ENCODE results near the gene ZNF618. TPM values are rescaled to one million over a fixed set of nuclear protein-coding genes. Genes with fewer than 3 reads are reported as not detected.

Gene ZNF618
- polyA plus RNA-seq, 1 donor (not counting 4 experiments of a cell fraction or from before 2014, with no cell fraction given), result 2.5 TPM

DNA sequence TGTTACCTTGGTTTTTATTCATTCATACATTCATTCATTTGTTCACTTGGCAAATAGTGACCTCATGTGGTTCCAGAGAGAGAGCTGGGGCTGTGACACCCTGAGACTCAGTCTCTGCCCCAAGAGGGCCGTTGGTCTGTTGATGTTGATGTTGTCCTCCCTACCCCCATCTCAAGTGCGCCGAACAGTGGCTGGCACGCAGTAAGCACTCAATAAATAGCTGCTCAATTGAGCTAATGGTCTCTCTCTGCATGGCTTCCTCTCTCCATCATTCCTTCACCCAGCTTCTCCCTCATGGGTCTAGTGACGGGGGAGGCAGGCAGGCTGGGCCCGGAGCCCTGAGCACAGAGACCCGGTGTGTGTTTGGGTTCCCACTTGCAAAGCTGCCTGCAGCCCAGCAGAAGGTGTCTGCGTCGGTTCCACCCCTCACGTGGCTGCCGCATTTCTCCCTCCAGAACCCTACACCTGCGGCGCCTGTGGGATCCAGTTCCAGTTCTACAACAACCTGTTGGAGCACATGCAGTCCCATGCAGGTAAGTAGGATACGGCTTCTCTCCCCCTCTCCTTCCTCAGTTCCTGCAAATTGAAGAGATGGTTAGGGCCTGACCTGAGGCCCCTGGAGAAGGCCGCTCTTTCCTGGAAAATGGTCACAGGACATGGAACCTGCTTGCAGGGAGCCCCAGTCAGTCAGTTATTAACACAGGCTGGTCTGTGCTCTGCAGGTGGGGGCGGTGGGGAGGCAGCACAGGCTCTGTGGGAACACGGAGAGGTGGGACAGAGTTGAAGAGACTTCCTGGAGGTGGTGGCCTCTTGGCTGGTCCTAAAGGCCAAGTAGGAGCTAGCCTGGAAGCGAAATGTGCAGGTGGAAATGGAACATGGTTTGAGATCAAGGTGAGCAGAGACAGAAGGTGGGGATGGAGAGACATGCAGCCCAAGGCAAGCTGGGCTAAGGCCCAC lies 160.0 kb downstream of the ZNF618 start:
- H3K79me2 ChIP-seq (ENCODE audit: control insufficient read depth, insufficient read depth, low read length), result no peaks in the 10 kb centered on the region
- H3K9ac ChIP-seq (ENCODE audit: control insufficient read depth, extremely low read depth, insufficient read depth, low read length), result no peak overlapping the region
- no peak overlapping the region for H2AFZ ChIP-seq (ENCODE audit: control insufficient read depth, low read length)
- no peak overlapping the region for H3K4me2 ChIP-seq (ENCODE audit: control insufficient read depth, extremely low read depth, insufficient read depth, low read depth, low read length)
- peaks cover 0 to 9% of the 10 kb centered on the region in 2 experiments for H3K36me3 ChIP-seq (ENCODE audit: control insufficient read depth in 2 of 2, extremely low read depth in 1 of 2, insufficient read depth in 2 of 2, low read length in 2 of 2)
- no peaks in the 10 kb centered on the region for H3K4me1 ChIP-seq (ENCODE audit: control insufficient read depth, extremely low read depth, insufficient read depth, low read length)
- FAIRE-seq (no peak), DNase-seq (ENCODE audit: low read depth, low spot score) (no peak)
- no peaks in the 10 kb centered on the region for H3K9me3 ChIP-seq (ENCODE audit: control insufficient read depth, low read depth, low read length)
- TF ChIP-seq, protein P1, sequence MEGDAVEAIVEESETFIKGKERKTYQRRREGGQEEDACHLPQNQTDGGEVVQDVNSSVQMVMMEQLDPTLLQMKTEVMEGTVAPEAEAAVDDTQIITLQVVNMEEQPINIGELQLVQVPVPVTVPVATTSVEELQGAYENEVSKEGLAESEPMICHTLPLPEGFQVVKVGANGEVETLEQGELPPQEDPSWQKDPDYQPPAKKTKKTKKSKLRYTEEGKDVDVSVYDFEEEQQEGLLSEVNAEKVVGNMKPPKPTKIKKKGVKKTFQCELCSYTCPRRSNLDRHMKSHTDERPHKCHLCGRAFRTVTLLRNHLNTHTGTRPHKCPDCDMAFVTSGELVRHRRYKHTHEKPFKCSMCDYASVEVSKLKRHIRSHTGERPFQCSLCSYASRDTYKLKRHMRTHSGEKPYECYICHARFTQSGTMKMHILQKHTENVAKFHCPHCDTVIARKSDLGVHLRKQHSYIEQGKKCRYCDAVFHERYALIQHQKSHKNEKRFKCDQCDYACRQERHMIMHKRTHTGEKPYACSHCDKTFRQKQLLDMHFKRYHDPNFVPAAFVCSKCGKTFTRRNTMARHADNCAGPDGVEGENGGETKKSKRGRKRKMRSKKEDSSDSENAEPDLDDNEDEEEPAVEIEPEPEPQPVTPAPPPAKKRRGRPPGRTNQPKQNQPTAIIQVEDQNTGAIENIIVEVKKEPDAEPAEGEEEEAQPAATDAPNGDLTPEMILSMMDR (optimal IDR thresholded peaks at IDR 0.05 in 1 of 3, IDR thresholded peaks at IDR 0.05 in 1 of 3, conservative IDR thresholded peaks at IDR 0.05 in 1 of 3; ENCODE audit: extremely low read depth in 1 of 3, insufficient read depth in 2 of 3, low read length in 3 of 3), result no peak
- TF ChIP-seq EZH2 (IDR thresholded peaks at IDR 0.05; ENCODE audit: low read length), result no peak
- no peak overlapping the region for H3K27ac ChIP-seq (ENCODE audit: control insufficient read depth, insufficient read depth, low read length)
- H4K20me1 ChIP-seq (ENCODE audit: control insufficient read depth, extremely low read depth, insufficient read depth, low read length), result no peaks in the 10 kb centered on the region
- dilution Hi-C loops (cut with MboI; ENCODE audit: extremely low pct_ligation_motif_present, low sequenced_read_pairs), result no loop called here
- H3K9me1 ChIP-seq (ENCODE audit: control insufficient read depth, extremely low read depth, insufficient read depth, low read length), result no peaks in the 10 kb centered on the region
- no peaks in the 10 kb centered on the region for H3K27me3 ChIP-seq (ENCODE audit: control insufficient read depth, extremely low read depth, insufficient read depth, low read length)
- H3K4me3 ChIP-seq (ENCODE audit: control insufficient read depth in 2 of 3, extremely low read depth in 1 of 3, insufficient read depth in 2 of 3, low read depth in 1 of 3, low read length in 3 of 3), result no peak overlapping the region

DNA sequence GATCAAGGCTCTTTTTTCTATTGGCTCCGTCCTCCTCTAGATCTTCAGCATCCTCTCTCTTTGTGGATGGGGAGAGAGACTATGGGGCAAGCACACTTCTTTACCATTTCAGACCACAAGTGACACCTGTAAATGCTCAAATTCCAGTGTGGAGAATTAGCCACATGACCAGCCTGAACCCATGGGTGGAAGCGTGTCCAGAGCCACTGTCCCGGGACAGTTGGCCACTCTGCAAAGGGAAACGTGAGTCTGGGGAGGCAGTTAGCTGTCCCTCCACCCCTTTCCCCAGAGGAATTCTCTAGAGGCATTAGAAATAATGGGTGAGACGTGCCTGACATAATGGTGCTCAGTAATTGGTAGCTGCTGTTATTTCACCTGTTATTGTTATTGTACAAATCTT lies 161.1 kb downstream of the ZNF618 start:
- TF ChIP-seq, protein P1 (optimal IDR thresholded peaks at IDR 0.05 in 1 of 3, IDR thresholded peaks at IDR 0.05 in 1 of 3, conservative IDR thresholded peaks at IDR 0.05 in 1 of 3; ENCODE audit: extremely low read depth in 1 of 3, insufficient read depth in 2 of 3, low read length in 3 of 3), result no peak
- no peak for TF ChIP-seq EZH2 (IDR thresholded peaks at IDR 0.05; ENCODE audit: low read length)
- dilution Hi-C loops (cut with MboI; ENCODE audit: extremely low pct_ligation_motif_present, low sequenced_read_pairs), result no loop called here
- Histone ChIP-seq H3K4me1 (ENCODE audit: control insufficient read depth, extremely low read depth, insufficient read depth, low read length) (no peaks in the 10 kb centered on the region), H3K9me1 (ENCODE audit: control insufficient read depth, extremely low read depth, insufficient read depth, low read length) (no peaks in the 10 kb centered on the region), H3K4me2 (ENCODE audit: control insufficient read depth, extremely low read depth, insufficient read depth, low read depth, low read length) (no peak overlapping the region), H2AFZ (ENCODE audit: control insufficient read depth, low read length) (no peak overlapping the region), H4K20me1 (ENCODE audit: control insufficient read depth, extremely low read depth, insufficient read depth, low read length) (no peaks in the 10 kb centered on the region), H3K9ac (ENCODE audit: control insufficient read depth, extremely low read depth, insufficient read depth, low read length) (no peak overlapping the region), H3K79me2 (ENCODE audit: control insufficient read depth, insufficient read depth, low read length) (no peaks in the 10 kb centered on the region), H3K27me3 (ENCODE audit: control insufficient read depth, extremely low read depth, insufficient read depth, low read length) (no peaks in the 10 kb centered on the region), H3K36me3 (ENCODE audit: control insufficient read depth in 2 of 2, extremely low read depth in 1 of 2, insufficient read depth in 2 of 2, low read length in 2 of 2) (peaks cover 0 to 9% of the 10 kb centered on the region in 2 experiments), H3K27ac (ENCODE audit: control insufficient read depth, insufficient read depth, low read length) (no peak overlapping the region), H3K4me3 (ENCODE audit: control insufficient read depth in 2 of 3, extremely low read depth in 1 of 3, insufficient read depth in 2 of 3, low read depth in 1 of 3, low read length in 3 of 3) (no peak overlapping the region), H3K9me3 (ENCODE audit: control insufficient read depth, low read depth, low read length) (no peaks in the 10 kb centered on the region)
- DNase-seq (ENCODE audit: low read depth, low spot score), result no peak
- no peak for FAIRE-seq
